GM18520 (cell line): ENCODE data around the gene DHFR2.

Source experiments
- ATAC-seq: cut with Tn5 transposase; IDR thresholded peaks from one replicate; pipeline ENCODE4 v1.9.1; 2021; ENCODE audit not compliant: unreplicated experiment

DHFR2 gene

GRCh38 chr3:94008253-94008652 lies 54.5 kb downstream of the DHFR2 start:
- no peak for ATAC-seq
